SK-N-MC (cell line): ENCODE data around the gene RALGAPB.
A peak's percentile ranks its signal among the peaks of the same experiment; 100 is the strongest.

Experiments used
- DNase-seq: peaks from one replicate; pipeline ENCODE4 v3.0.0-alpha.2; 2011; ENCODE audit warnings: low read depth, low spot score
- H3K27ac ChIP-seq: fragments of 200-600 bp; sonication (generic); 2 replicates; pipeline ENCODE4 v1.5.1; 2016; ENCODE audit warnings: mixed run types
- H3K36me3 ChIP-seq: fragments of 200-600 bp; sonication (generic); 2 replicates; pipeline ENCODE4 v1.6.1; 2017; ENCODE audit warnings: antibody characterized with exemption, low read length, mixed read lengths; ENCODE audit not compliant: insufficient read depth
- H3K4me3 ChIP-seq: fragments of 200-600 bp; sonication (generic); 2 replicates; pipeline ENCODE4 v1.5.1; 2016
- H3K9ac ChIP-seq: fragments of 200-600 bp; sonication (generic); 2 replicates; pipeline ENCODE4 v1.8.0; 2017; ENCODE audit warnings: mixed run types, mixed read lengths; ENCODE audit not compliant: insufficient read length
- H3K9me3 ChIP-seq: fragments of 200-600 bp; sonication (generic); 2 replicates; pipeline ENCODE4 v1.6.1; 2017; ENCODE audit warnings: low read depth, mild to moderate bottlenecking, antibody characterized with exemption, low read length, moderate library complexity, mixed read lengths
- EZH2 ChIP-seq: fragments of 200-600 bp; sonication (generic); IDR thresholded peaks from one replicate; pipeline ENCODE4 v1.6.1; 2017; ENCODE audit warnings: antibody characterized with exemption
- FOXP2 ChIP-seq: optimal IDR thresholded peaks from 2 replicates; pipeline ENCODE3; 2011; ENCODE audit warnings: mild to moderate bottlenecking, moderate library complexity; ENCODE audit not compliant: insufficient read depth; ENCODE audit errors: extremely low read length, control extremely low read depth
- POLR2AphosphoS5 ChIP-seq: IDR thresholded peaks from 2 replicates; pipeline ENCODE4 v1.6.1; 2012; ENCODE audit warnings: mild to moderate bottlenecking, low read depth, low read length, borderline replicate concordance

Gene RALGAPB

DNA sequence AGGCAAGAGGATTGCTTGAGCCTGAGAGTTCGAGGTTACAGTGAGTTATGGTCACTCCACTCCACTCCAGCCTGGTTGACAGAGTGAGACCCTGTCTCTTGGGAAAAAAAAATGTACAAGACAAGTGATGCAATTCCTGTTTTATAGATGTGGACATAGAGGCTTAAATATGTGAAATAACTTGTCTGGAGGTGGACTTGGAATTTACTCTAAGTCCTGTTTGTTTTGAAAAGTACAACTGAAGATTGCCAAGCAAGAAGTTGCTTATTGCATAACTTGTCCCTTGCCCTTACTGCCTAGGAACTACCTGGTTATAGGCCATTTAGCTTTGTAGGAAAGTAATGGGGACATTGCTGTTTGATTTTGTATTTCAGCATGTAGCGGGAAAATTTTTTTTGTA lies 82.3 kb downstream of the RALGAPB start:
- no peak overlapping the region for H3K27ac ChIP-seq
- H3K9me3 ChIP-seq, result no peaks in the 10 kb centered on the region
- H3K9ac ChIP-seq, result no peak overlapping the region
- DNase-seq, result no peak
- no peak overlapping the region for H3K4me3 ChIP-seq
- TF ChIP-seq EZH2, result no peak
- no peak for TF ChIP-seq FOXP2
- TF ChIP-seq POLR2AphosphoS5, result no peak
- peaks cover 86% of the 10 kb centered on the region for H3K36me3 ChIP-seq

DNA sequence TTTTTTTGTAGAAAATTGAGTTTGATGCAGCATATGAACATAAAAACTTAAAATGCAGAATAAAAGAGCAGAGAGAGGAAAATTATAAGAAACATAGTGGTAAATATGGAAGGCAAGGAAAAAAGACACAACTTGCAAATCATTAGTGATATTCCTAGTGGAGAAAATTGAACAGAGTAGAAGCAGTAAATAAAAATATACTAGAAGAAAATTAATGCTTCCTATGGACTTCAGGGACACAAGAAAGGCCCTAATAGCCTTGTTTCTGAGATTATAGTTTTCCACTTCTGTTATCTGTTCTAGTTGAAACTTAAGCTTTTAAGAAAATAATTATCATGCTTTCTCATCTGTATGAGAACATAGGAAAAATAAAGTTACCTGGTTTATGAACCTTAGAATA lies 82.8 kb downstream of the RALGAPB start:
- no peak for TF ChIP-seq POLR2AphosphoS5
- no peak for TF ChIP-seq EZH2
- no peak for TF ChIP-seq FOXP2
- Histone ChIP-seq H3K9ac (no peak overlapping the region), H3K36me3 (peaks cover 83% of the 10 kb centered on the region), H3K27ac (no peak overlapping the region), H3K4me3 (no peak overlapping the region), H3K9me3 (no peaks in the 10 kb centered on the region)
- DNase-seq, result no peak

DNA sequence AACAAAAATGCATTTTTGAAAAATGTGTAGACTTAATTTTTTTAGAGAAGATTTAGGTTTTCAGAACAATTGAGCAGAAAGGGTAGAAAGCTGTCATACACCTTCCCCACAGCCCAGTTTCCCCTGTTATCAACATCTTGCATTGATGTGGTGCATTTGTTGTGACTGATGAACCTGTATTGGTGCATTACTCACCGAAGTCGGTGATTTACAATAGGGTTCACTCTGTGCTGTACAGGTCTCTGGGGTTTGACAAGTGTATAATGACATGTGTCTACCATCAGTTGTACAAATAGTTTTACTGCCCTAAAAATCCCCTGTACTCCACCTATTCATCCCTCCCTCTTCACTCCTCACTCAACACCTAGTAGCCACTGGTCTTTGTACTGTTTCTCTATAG lies 84.5 kb downstream of the RALGAPB start:
- H3K27ac ChIP-seq, result no peak overlapping the region
- H3K4me3 ChIP-seq, result no peak overlapping the region
- DNase-seq, result no peak
- TF ChIP-seq POLR2AphosphoS5, result no peak
- no peak for TF ChIP-seq FOXP2
- TF ChIP-seq EZH2, result no peak
- H3K9ac ChIP-seq, result no peak overlapping the region
- peaks cover 67% of the 10 kb centered on the region for H3K36me3 ChIP-seq
- H3K9me3 ChIP-seq, result no peaks in the 10 kb centered on the region

- Histone ChIP-seq H3K4me3 (no peak overlapping the region), H3K9ac (no peak overlapping the region), H3K9me3 (no peaks in the 10 kb centered on the region), H3K36me3 (peaks cover 63% of the 10 kb centered on the region), H3K27ac (no peak overlapping the region)
- TF ChIP-seq POLR2AphosphoS5, result no peak
- TF ChIP-seq FOXP2, result no peak
- no peak for TF ChIP-seq EZH2
- no peak for DNase-seq
These were observed 86.1 kb downstream of the RALGAPB start for GRCh38 chr20:38558596-38559360.

DNA sequence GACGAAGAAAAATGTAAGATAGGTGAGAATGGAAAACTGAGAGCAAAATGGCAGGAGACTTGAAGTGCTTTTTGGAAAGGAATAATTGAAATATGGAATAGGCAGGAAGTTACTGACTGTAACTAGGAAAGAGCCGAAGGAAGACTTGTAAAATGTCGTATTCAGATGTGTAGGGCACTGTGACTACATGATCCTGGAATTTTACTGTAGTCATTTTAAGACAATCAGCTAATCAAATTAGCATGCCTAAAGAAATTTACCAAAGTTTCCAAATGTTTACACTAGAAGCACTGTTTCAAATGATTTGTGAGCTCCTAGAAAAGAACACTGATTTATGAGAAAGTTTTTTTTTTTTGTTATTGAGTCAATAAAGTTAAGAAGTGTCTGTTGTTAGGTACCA lies 87.1 kb downstream of the RALGAPB start:
- Histone ChIP-seq H3K27ac (peak overlapping the region; percentile 9), H3K36me3 (peaks cover 53% of the 10 kb centered on the region), H3K4me3 (no peak overlapping the region; the same call in 1 of the 2 replicates), H3K9me3 (no peaks in the 10 kb centered on the region), H3K9ac (no peak overlapping the region)
- no peak for DNase-seq
- TF ChIP-seq FOXP2, result no peak
- TF ChIP-seq EZH2, result no peak
- no peak for TF ChIP-seq POLR2AphosphoS5

GRCh38 chr20:38563802-38564431 lies 91.3 kb downstream of the RALGAPB start:
- no peak overlapping the region for H3K4me3 ChIP-seq
- no peaks in the 10 kb centered on the region for H3K9me3 ChIP-seq

GRCh38 chr20:38564680-38565079 lies 92.0 kb downstream of the RALGAPB start:
- no peaks in the 10 kb centered on the region for H3K9me3 ChIP-seq
- H3K36me3 ChIP-seq, result peaks cover 16% of the 10 kb centered on the region
- H3K27ac ChIP-seq, result no peak overlapping the region
- H3K4me3 ChIP-seq, result no peak overlapping the region
- no peak for DNase-seq
- TF ChIP-seq POLR2AphosphoS5 (no peak), FOXP2 (no peak), EZH2 (no peak)
- H3K9ac ChIP-seq, result no peak overlapping the region

More at GRCh38 chr20:38563802-38564431, 91.3 kb downstream of the RALGAPB start:
- H3K36me3 ChIP-seq, result peaks cover 17% of the 10 kb centered on the region
- no peak overlapping the region for H3K27ac ChIP-seq
- H3K9ac ChIP-seq, result no peak overlapping the region
- DNase-seq, result no peak
- no peak for TF ChIP-seq EZH2
- no peak for TF ChIP-seq POLR2AphosphoS5
- no peak for TF ChIP-seq FOXP2

DNA sequence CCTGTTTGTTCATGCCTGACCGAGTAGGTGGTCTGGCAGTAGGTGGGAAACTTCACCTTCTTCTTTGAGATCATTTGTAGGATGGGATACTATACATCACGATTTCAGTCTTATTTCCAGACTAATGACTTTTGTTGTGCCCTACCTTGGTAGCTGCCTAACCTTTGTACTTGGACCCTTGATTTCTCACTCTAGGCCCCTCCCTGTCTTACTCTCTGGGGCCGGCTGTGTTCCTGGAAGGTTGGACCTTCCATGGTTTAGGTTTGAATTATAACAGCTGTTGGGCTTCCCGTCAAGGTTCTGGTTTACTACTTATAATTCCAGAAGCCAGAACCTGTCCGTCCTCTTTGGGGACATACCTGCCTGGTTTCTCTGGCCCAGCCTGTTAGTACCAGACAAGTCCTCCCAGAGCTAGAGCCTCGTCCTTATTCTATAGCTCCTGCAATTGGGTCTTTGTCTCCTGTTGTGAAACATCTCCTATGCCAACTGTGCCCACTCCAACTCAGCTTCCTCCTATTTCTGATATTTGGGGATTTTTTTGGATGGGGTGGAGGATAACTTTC lies 93.5 kb downstream of the RALGAPB start:
- no peak overlapping the region for H3K4me3 ChIP-seq
- no peaks in the 10 kb centered on the region for H3K9me3 ChIP-seq
- no peak overlapping the region for H3K27ac ChIP-seq
- TF ChIP-seq POLR2AphosphoS5 (no peak), FOXP2 (no peak), EZH2 (no peak)
- no peak overlapping the region for H3K9ac ChIP-seq
- peaks cover 24% of the 10 kb centered on the region for H3K36me3 ChIP-seq
- no peak for DNase-seq
